NT2/D1 (cell line): Measurements from ENCODE around the gene SCN8A.

ENCODE experiments used
- YY1 ChIP-seq: IDR thresholded peaks from 2 replicates; pipeline ENCODE4 v1.6.1; 2011; ENCODE audit not compliant: insufficient read length, insufficient read depth
- ZNF274 ChIP-seq: IDR thresholded peaks from 2 replicates; pipeline ENCODE4 v1.6.1; 2011; ENCODE audit warnings: mild to moderate bottlenecking, low read depth, low read length

- no peak for TF ChIP-seq YY1
- TF ChIP-seq ZNF274, result no peak
These were observed 91.9 kb downstream of the SCN8A start for GRCh38 chr12:51682981-51683380.
